CD4-positive, alpha-beta T cell treated with Interleukin-4 for 4 hours (primary cell): ENCODE results near the gene HPSE2.
"Not testable (repeated sequence)": the region's sequence is repeated elsewhere in the genome, so short reads cannot be mapped to it uniquely, and the experiment has no call there.

Source experiments
- DNase-seq: peaks from one replicate; pipeline ENCODE4 v3.0.0-alpha.2; 2020

HPSE2 gene

GRCh38 chr10:99235658-99236626, at the start of gene HPSE2:
Gene HPSE2 (minus strand): TSS chr10:99235852.
- DNase-seq, result no peak

- DNase-seq, result no peak
Observed at GRCh38 chr10:99280472-99280871, 44.8 kb upstream of the HPSE2 start.

GRCh38 chr10:99279626-99280111, 44.0 kb upstream of the HPSE2 start:
- DNase-seq, result no peak

- no peak for DNase-seq
Observed at GRCh38 chr10:99276848-99277486, 41.3 kb upstream of the HPSE2 start.

GRCh38 chr10:99266383-99266782, 30.7 kb upstream of the HPSE2 start:
- DNase-seq, result no peak

- no peak for DNase-seq
Observed at GRCh38 chr10:99248824-99249223, 13.2 kb upstream of the HPSE2 start.

- DNase-seq, result not testable (repeated sequence)
Observed at GRCh38 chr10:99247893-99248292, 12.2 kb upstream of the HPSE2 start.

- no peak for DNase-seq
Observed at GRCh38 chr10:99236627-99237309, 1.1 kb upstream of the HPSE2 start.

- DNase-seq, result no peak
Observed at GRCh38 chr10:99234791-99235657, 628 bp downstream of the HPSE2 start.

GRCh38 chr10:99234041-99234790, 1.4 kb downstream of the HPSE2 start:
- DNase-seq, result peak; percentile 2

- DNase-seq, result no peak
Observed at GRCh38 chr10:99233689-99234037, 2.0 kb downstream of the HPSE2 start.

GRCh38 chr10:99233000-99233688, 2.5 kb downstream of the HPSE2 start:
- DNase-seq, result no peak

GRCh38 chr10:99232360-99232999, 3.2 kb downstream of the HPSE2 start:
- DNase-seq, result no peak

- no peak for DNase-seq
Observed at GRCh38 chr10:99224766-99225165, 10.9 kb downstream of the HPSE2 start.

- DNase-seq, result no peak
Observed at GRCh38 chr10:99207340-99207739, 28.3 kb downstream of the HPSE2 start.

GRCh38 chr10:99203310-99203709, 32.3 kb downstream of the HPSE2 start:
- DNase-seq, result no peak

GRCh38 chr10:99172950-99173349, 62.7 kb downstream of the HPSE2 start:
- DNase-seq, result no peak

- DNase-seq, result no peak
Observed at GRCh38 chr10:99172128-99172738, 63.4 kb downstream of the HPSE2 start.

- no peak for DNase-seq
Observed at GRCh38 chr10:99170116-99170675, 65.5 kb downstream of the HPSE2 start.

GRCh38 chr10:99161165-99161564, 74.5 kb downstream of the HPSE2 start:
- no peak for DNase-seq
